ENCODE measurements around the gene ADPRHL1.
"Not testable (repeated sequence)": the region's sequence is repeated elsewhere in the genome, so short reads cannot be mapped to it uniquely, and the experiment has no call there.

Gene ADPRHL1

GRCh38 chr13:113371061-113371460 lies 82.2 kb downstream of the ADPRHL1 start:
- no peak for DNase-seq (ENCODE audit: low read depth in 2 of 2)

DNA sequence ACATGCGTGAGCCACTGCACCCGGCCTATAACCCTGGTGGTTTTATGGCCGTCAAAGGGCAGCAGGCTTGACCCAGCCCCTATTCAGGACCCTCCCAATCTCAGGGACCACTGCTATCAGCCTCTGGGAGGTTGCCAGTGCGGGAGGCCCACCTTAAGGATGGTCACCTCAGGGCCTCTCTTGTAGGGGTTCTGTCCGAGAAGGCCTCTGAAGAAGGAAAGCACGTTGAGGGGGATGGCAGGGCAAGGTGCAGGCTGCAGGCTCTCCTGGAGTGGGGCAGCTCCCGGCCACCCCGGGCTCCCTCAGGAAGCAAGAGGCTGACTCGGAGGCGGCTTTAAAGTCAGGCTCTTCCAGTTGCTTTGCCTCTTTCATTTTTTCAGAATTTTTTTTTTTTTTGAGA lies 83.4 kb downstream of the ADPRHL1 start:
- DNase-seq (ENCODE audit: low read depth in 2 of 2): no peak

- no peak for DNase-seq (ENCODE audit: low read depth in 2 of 2)
Measured at GRCh38 chr13:113369189-113369588, 84.1 kb downstream of the ADPRHL1 start.

DNA sequence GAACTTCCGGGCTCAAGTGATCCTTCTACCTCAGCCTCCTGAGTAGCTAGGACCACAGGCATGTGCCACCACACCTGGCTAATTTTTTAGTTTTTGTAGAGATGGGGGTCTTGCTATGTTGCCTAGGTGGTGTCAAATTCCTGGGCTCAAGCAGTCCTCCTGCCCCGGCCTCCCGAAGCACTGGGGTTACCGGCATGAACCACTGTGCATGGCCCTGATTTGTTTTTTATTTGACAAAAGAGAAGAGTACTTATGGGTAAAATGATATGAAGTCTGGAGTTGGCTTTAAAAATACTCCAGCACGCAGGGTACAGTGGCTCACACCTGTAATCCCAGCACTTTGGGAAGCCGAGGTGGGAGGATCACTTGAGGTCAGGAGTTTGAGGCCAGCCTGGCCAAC lies 84.9 kb downstream of the ADPRHL1 start:
- DNase-seq (ENCODE audit: low read depth in 2 of 2): not testable (repeated sequence)

DNA sequence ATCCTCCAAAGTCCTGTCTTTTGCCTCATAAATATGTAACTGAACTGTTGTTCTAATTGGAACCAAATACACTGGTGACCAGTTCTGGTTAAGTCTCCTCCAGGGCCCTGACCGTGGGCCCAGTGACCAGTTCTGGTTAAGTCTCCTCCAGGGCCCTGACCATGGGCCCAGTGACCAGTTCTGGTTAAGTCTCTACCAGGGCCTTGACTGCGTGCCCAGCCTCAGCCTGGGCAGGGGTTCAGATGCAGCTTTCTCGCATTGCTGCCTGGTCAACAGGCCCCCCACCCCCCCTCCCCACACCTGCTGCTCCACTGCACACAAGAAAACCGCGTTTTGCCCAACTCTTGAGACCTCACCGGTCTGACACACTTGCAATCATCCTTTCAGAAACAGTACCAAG lies 85.5 kb downstream of the ADPRHL1 start:
- no peak for DNase-seq (ENCODE audit: low read depth in 2 of 2)

DNA sequence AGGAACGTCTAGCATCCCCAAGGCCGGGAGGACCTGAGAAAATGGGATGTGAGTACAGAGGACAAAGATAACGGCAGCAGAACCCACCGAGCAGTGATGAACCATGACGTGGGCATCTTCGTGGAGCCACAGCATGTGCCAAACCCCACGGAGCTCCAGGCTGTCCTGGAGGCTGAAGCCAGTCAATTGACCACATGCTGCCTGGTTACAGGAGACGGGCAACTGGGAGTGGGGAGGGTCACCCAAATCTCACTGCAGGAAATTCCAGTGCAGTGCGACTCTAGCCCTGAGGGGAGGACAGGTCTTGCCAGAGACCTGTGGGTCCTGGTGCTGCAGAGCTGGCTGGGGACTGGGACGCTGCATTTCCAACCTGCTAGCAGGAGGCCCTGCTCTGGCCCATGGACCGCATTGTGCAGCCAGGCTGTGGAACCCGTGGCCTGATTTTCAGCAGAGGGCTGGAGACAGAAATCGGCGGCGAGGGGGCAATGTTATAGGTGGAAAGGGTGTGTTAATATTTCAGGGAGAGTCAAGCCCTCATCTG lies 86.2 kb downstream of the ADPRHL1 start:
- DNase-seq (ENCODE audit: low read depth in 2 of 2): no peak

- DNase-seq (ENCODE audit: low read depth in 2 of 2): no peak
Measured at GRCh38 chr13:113365971-113366588, 87.2 kb downstream of the ADPRHL1 start.

GRCh38 chr13:113365583-113365970 lies 87.7 kb downstream of the ADPRHL1 start:
- DNase-seq (ENCODE audit: low read depth in 2 of 2): no peak

DNA sequence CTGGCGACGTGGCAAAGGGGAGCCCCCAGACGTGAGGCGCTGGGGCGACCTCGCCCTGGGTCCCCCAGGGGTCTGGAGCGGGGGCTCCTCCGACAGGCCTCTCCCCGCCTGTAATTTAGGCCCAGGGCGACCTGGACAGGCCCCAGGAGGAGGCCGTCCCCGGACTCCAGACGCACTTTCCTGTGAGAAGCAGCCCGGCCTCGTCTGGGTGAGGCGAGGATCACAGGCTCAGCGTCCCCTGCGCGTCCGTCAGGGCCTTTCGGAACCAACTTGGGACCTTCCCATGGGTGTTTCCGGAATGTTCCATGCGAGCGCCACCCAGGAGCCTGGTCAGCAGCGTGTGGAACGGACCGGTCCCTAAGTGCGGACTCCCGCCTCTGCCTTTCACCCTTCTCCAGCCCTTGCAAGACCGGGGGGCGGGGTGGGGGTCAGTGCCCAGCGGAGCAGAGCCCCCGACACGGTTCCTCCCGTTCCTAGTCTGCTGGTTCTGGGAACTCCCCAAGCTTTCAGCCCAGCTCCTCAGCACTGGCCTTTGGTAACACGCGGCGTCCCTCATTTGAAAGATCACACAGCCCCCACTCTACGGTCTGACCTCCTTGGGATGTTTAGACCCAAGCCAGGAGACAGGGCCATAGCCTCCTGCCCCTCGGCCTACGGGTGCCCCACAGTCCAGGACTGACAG lies 88.2 kb downstream of the ADPRHL1 start:
- DNase-seq (ENCODE audit: low read depth in 2 of 2): no peak

DNA sequence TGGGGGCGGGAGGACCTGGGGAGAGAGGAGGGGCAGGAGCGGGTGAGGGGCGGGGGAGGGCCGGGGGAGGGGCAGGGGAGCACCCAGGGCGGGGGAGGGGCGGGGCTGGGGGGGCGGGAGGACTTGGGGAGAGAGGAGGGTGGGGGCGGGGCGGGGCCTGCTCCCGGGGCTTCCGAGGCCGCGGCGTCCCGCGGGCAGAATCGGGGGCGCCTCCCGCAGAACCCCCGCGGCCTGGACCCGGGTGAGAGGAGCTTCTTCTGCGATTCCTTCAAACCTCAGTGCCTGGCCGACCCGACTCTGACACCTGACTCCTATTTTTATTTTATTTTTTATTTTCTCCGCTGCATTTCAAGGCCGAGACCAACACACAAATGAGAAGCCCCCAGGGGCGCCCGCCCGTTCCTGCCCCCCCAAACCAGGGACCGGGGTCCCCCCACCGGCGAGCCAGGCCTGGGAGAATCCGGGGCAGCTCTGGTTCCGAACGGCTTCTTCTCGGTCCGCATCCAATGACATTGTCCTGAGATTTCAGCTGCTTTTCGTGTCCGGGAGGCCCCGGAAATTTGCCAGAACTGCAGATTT lies 88.9 kb downstream of the ADPRHL1 start:
- no peak for DNase-seq (ENCODE audit: low read depth in 2 of 2)

DNA sequence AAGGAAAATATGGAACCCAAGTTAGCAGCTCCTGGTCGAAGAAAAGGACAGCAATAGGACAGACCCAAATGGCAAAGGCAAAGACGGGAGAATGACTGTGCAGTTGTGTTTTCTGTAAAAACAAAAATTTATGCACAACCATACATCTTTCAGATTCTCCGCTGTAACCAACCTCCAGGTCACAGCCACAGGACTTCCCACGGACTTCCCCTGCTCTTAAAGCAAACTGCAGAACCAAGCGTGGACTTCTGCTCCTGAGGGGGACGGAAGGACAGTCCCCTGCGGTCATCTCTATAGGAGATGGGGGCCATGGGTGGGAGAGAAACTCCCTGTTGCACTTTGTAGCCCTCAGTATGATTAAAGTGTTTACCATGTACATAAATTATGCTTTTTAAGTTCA lies 91.9 kb downstream of the ADPRHL1 start:
- DNase-seq (ENCODE audit: low read depth in 2 of 2): no peak

DNA sequence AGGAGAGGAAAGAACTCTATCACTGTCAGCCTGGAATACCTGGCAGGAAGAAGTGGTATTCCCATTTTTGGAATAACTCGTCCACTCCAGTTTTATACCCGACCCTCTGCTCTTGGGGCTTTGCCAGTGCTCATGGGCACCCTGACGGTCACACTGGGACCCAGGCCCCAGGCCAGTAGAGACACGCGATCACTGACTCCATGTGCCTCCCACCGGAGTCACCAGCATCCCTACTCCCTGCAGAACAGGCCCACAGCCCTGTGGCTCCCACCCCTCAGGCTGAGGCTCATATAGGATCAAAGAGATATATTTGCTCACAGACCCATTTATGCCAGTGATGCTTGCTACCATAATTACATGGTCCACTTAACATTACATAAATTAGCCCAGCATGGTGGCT lies 92.8 kb downstream of the ADPRHL1 start:
- no peak for DNase-seq (ENCODE audit: low read depth in 2 of 2)

DNA sequence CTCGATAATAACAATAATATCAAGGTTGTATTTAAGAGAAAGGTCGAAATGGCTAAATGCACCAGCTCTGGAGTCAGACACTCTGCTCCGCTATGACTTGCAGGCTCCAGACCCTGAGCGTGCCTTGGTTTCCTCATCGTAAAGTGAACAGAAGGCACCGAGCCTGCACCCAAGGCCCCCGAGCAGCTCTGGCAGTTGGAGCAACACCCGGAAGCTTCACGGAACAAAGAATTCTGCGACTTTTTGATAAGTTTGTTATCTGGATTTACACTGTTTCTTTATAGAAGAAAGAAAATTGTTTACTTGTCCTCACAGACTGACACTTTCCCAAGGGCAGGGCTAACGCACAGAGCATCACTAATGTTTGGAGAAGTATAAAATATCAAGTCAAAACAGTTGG lies 93.7 kb downstream of the ADPRHL1 start:
- no peak for DNase-seq (ENCODE audit: low read depth in 2 of 2)

DNA sequence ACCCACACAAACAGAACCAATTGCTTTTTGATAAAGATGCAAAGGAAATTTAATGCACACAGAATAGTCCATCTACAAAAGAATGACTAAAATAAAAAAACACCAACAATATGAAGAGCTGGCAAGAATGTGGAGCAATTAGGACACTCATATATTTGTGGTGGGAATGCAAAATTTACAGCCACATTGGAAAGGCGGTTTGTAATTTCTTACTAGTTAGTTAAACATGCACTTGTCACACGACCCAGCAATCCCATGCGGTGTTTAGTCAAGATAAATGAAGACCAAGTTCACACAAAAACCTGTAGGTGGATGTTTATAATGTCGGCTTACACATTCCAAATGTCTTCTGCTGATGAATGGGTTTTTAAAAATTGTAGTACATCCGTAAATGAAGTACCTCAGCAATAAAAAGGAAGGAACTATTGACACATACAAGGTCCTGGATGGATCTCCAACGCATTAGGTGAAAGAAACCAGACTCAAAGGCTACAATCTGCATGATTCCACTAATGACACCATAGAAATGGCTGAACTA lies 94.6 kb downstream of the ADPRHL1 start:
- DNase-seq (ENCODE audit: low read depth in 2 of 2): no peak

GRCh38 chr13:113357529-113357928 lies 95.8 kb downstream of the ADPRHL1 start:
- no peak for DNase-seq (ENCODE audit: low read depth in 2 of 2)

GRCh38 chr13:113356596-113356995 lies 96.7 kb downstream of the ADPRHL1 start:
- DNase-seq (ENCODE audit: low read depth in 2 of 2): no peak

DNA sequence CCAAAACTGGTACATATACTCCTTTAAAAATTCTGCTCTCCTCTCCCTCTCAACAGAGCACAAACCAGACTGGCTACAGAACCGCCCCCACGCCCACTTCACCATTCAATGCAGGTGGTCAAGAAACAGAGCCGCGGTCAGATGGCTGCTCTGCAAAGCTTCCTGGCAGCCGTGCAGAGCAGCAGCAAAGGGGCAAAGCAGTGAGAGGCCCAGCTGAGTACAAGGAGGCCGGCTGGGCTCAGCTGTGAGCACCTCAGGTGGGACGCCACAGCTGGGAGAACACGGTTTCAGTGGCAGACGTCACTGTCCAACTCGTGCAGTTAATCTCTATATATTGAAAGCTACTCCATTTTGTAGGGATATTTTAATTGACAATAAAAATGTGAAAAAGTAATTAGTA lies 97.7 kb downstream of the ADPRHL1 start:
- no peak for DNase-seq (ENCODE audit: low read depth in 2 of 2)

GRCh38 chr13:113354831-113355610 lies 98.3 kb downstream of the ADPRHL1 start:
- DNase-seq (ENCODE audit: low read depth in 2 of 2): no peak

GRCh38 chr13:113353254-113353653 lies 100.0 kb downstream of the ADPRHL1 start:
- no peak for DNase-seq (ENCODE audit: low read depth in 2 of 2)

DNA sequence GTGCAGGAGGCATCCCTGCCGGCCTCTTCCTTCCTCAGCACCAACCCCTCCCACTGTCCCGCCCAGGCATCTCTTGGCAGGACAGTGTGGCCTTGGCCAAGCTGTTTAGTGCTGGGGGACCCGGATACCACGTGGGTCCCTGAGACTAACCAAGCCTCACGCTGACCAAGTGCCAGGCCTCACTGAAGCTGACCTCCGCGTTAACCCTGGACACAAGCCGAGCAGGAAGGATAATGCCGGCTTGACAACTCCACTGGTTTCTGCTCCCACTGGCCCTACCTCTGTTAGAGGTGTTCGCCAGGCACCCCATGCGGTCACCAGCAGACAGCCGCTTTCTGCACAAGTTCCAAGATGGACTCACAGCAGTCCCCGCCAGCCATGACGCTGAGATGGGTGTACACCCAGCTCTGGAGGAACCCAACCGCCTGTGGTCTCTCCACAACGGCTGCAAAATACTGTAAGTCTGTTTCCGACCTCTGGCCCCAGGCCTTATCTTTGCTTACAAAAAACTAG lies 101.7 kb downstream of the ADPRHL1 start:
- no peak for DNase-seq (ENCODE audit: low read depth in 2 of 2)

DNA sequence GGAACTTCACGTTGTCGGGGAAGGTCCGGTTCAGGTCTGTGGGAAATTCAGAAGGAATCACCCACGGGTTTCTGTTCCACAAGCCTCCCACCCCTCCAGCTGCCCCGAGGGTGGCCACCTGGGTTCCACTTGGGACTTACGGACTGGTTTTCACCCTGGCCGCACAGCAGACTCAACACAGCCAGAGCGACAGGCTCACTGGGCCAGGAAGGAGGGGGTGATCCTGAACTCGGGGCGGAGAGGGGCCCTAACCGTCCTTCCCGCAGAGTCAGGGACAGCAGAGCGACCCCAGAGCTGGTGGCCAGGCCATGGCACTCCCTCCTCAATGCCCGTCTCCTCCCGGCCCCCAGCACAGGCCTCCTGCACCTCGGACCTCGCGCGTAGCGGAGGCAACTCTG lies 102.4 kb downstream of the ADPRHL1 start:
- DNase-seq (ENCODE audit: low read depth in 2 of 2): no peak
